PFSK-1 (cell line): Measurements from ENCODE around the gene ZNF827.

Source experiments
- SIN3A ChIP-seq: IDR thresholded peaks from 2 replicates; pipeline ENCODE4 v1.6.1; 2012; ENCODE audit warnings: mild to moderate bottlenecking, low read length, moderate library complexity, borderline replicate concordance; ENCODE audit not compliant: insufficient read depth
- TAF1 ChIP-seq: IDR thresholded peaks from 2 replicates; pipeline ENCODE4 v1.6.1; 2012; ENCODE audit warnings: low read length, control low read depth, borderline replicate concordance; ENCODE audit not compliant: insufficient read depth

GRCh38 chr4:145867406-145867805 lies 71.2 kb downstream of the ZNF827 start:
- TF ChIP-seq TAF1 (no peak), SIN3A (no peak)
